WTC11 (cell line): Measurements from ENCODE around the gene KCNE4. TPM values are rescaled to one million over a fixed set of nuclear protein-coding genes. Genes with fewer than 3 reads are reported as not detected.
A peak's percentile ranks its signal among the peaks of the same experiment; 100 is the strongest.

Experiments
- ATAC-seq: fragments of 200-7000 bp; cut with Tn5 transposase; 2 replicates; pipeline ENCODE4 v1.10.0; 2021; ENCODE audit warnings: mild to moderate bottlenecking, moderate library complexity
- CTCF ChIA-PET: fragments of 300-600 bp; sonication (Branson Sonifier 250); formaldehyde crosslinking; loops from one replicate; lab custom pipeline; 2021; ENCODE audit warnings: antibody characterized with exemption; lab: Charles Lee
- POLR2A ChIA-PET: fragments of 350-600 bp; sonication (Branson Sonifier 250); formaldehyde crosslinking; loops from one replicate; lab custom pipeline; 2021; ENCODE audit warnings: antibody characterized with exemption; lab: Charles Lee
- DNase-seq: peaks from one replicate; pipeline ENCODE4 v3.0.0; 2021; ENCODE audit warnings: low spot score
- H3K27ac Mint-ChIP-seq: 2 replicates; pipeline ENCODE4 v1.8.0; 2021; ENCODE audit warnings: mixed read lengths
- H3K27me3 Mint-ChIP-seq: 2 replicates; pipeline ENCODE4 v1.8.0; 2021; ENCODE audit warnings: low read depth, mild to moderate bottlenecking, moderate library complexity, mixed read lengths
- H3K36me3 Mint-ChIP-seq: 2 replicates; pipeline ENCODE4 v1.8.0; 2021; ENCODE audit warnings: mixed read lengths
- H3K4me1 Mint-ChIP-seq: 2 replicates; pipeline ENCODE4 v1.8.0; 2022; ENCODE audit warnings: mixed read lengths
- H3K4me3 Mint-ChIP-seq: 2 replicates; pipeline ENCODE4 v1.8.0; 2021; ENCODE audit warnings: mild to moderate bottlenecking, moderate library complexity, mixed read lengths
- H3K9me3 Mint-ChIP-seq: 2 replicates; pipeline ENCODE4 v1.8.0; 2021; ENCODE audit warnings: mixed read lengths
- ATF1 ChIP-seq: sonication (generic); formaldehyde crosslinking; IDR thresholded peaks from 2 replicates; pipeline ENCODE4 v1.8.1; 2023; ENCODE audit warnings: mild to moderate bottlenecking, moderate library complexity, missing genetic modification reagents
- HMGA2 ChIP-seq: fragments of 250-450 bp; sonication (Bioruptor Pico); IDR thresholded peaks from 2 replicates; pipeline ENCODE4 v1.4.0; 2021; ENCODE audit warnings: mild to moderate bottlenecking, moderate library complexity
- IRF2 ChIP-seq: sonication (generic); formaldehyde crosslinking; IDR thresholded peaks from 2 replicates; pipeline ENCODE4 v1.8.0; 2022; ENCODE audit warnings: low read depth, missing genetic modification reagents, borderline replicate concordance
- MXD4 ChIP-seq: fragments of 250-450 bp; sonication (Bioruptor Pico); IDR thresholded peaks from 2 replicates; pipeline ENCODE4 v1.8.0; 2021; ENCODE audit warnings: mild to moderate bottlenecking, moderate library complexity, borderline replicate concordance
- NFYB ChIP-seq: sonication (generic); formaldehyde crosslinking; conservative IDR thresholded peaks from 2 replicates; pipeline ENCODE4 v1.8.0; 2022; ENCODE audit warnings: low read depth, missing genetic modification reagents
- SMAD4 ChIP-seq: sonication (generic); formaldehyde crosslinking; IDR thresholded peaks from 2 replicates; pipeline ENCODE4 v1.8.0; 2022; ENCODE audit warnings: mild to moderate bottlenecking, missing genetic modification reagents
- TP53 ChIP-seq: sonication (generic); formaldehyde crosslinking; IDR thresholded peaks from 2 replicates; pipeline ENCODE4 v1.8.1; 2023; ENCODE audit warnings: mild to moderate bottlenecking, missing genetic modification reagents
- ZNF416 ChIP-seq: fragments of 250-450 bp; sonication (Bioruptor Pico); IDR thresholded peaks from 2 replicates; pipeline ENCODE4 v1.9.0; 2021; ENCODE audit warnings: mild to moderate bottlenecking, inconsistent platforms
- total RNA-seq: library from RNA; stranded (reverse); gene quantifications from 3 replicates; pipeline ENCODE4 v1.2.3, GENCODE V29; 2021
- TF ChIP-seq, protein P1 (sequence below): sonication (generic); formaldehyde crosslinking; IDR thresholded peaks from 2 replicates; pipeline ENCODE4 v1.8.1; 2023; ENCODE audit warnings: mild to moderate bottlenecking, missing genetic modification reagents, borderline replicate concordance
- TF ChIP-seq, protein P2 (sequence below): fragments of 250-450 bp; sonication (Bioruptor Pico); IDR thresholded peaks from 2 replicates; pipeline ENCODE4 v1.8.0; 2021; ENCODE audit warnings: mild to moderate bottlenecking
- TF ChIP-seq, protein P3 (sequence below): sonication (generic); formaldehyde crosslinking; IDR thresholded peaks from 2 replicates; pipeline ENCODE4 v1.8.1; 2022; ENCODE audit warnings: low read depth, missing genetic modification reagents, borderline replicate concordance

KCNE4 gene
- total RNA-seq, 1 experiment from 2014 or later: 0.04 TPM

GRCh38 chr2:223087466-223087865 lies 35.5 kb downstream of the KCNE4 start (continued):
- TF ChIP-seq IRF2 (CRISPR knock-in tag): no peak
- TF ChIP-seq MXD4 (CRISPR knock-in tag): no peak
- TF ChIP-seq, protein P1, sequence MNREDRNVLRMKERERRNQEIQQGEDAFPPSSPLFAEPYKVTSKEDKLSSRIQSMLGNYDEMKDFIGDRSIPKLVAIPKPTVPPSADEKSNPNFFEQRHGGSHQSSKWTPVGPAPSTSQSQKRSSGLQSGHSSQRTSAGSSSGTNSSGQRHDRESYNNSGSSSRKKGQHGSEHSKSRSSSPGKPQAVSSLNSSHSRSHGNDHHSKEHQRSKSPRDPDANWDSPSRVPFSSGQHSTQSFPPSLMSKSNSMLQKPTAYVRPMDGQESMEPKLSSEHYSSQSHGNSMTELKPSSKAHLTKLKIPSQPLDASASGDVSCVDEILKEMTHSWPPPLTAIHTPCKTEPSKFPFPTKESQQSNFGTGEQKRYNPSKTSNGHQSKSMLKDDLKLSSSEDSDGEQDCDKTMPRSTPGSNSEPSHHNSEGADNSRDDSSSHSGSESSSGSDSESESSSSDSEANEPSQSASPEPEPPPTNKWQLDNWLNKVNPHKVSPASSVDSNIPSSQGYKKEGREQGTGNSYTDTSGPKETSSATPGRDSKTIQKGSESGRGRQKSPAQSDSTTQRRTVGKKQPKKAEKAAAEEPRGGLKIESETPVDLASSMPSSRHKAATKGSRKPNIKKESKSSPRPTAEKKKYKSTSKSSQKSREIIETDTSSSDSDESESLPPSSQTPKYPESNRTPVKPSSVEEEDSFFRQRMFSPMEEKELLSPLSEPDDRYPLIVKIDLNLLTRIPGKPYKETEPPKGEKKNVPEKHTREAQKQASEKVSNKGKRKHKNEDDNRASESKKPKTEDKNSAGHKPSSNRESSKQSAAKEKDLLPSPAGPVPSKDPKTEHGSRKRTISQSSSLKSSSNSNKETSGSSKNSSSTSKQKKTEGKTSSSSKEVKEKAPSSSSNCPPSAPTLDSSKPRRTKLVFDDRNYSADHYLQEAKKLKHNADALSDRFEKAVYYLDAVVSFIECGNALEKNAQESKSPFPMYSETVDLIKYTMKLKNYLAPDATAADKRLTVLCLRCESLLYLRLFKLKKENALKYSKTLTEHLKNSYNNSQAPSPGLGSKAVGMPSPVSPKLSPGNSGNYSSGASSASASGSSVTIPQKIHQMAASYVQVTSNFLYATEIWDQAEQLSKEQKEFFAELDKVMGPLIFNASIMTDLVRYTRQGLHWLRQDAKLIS (CRISPR knock-in tag): no peak
- no peak for TF ChIP-seq ATF1 (CRISPR knock-in tag)
- no peak for TF ChIP-seq SMAD4 (CRISPR knock-in tag)
- TF ChIP-seq, protein P2, sequence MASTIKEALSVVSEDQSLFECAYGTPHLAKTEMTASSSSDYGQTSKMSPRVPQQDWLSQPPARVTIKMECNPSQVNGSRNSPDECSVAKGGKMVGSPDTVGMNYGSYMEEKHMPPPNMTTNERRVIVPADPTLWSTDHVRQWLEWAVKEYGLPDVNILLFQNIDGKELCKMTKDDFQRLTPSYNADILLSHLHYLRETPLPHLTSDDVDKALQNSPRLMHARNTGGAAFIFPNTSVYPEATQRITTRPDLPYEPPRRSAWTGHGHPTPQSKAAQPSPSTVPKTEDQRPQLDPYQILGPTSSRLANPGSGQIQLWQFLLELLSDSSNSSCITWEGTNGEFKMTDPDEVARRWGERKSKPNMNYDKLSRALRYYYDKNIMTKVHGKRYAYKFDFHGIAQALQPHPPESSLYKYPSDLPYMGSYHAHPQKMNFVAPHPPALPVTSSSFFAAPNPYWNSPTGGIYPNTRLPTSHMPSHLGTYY: no peak

- TF ChIP-seq TP53 (CRISPR knock-in tag): no peak
- ChIA-PET POLR2A (no interaction called here), CTCF (no interaction called here)
- Mint-ChIP-seq H3K36me3 (no peaks in the 10 kb centered on the region), H3K27me3 (no peaks in the 10 kb centered on the region; the same call in 1 of the 2 replicates), H3K4me3 (no peak overlapping the region), H3K9me3 (peaks cover 5% of the 10 kb centered on the region; the same call in 1 of the 2 replicates), H3K4me1 (peaks cover 10% of the 10 kb centered on the region), H3K27ac (no peak overlapping the region)
- DNase-seq (no peak), ATAC-seq (no peak)
Observed at GRCh38 chr2:223088866-223089265, 36.9 kb downstream of the KCNE4 start.

- Mint-ChIP-seq H3K27ac (no peak overlapping the region), H3K36me3 (no peaks in the 10 kb centered on the region)
- ATAC-seq: no peak
Observed at GRCh38 chr2:223090039-223090438, 38.0 kb downstream of the KCNE4 start.

DNA sequence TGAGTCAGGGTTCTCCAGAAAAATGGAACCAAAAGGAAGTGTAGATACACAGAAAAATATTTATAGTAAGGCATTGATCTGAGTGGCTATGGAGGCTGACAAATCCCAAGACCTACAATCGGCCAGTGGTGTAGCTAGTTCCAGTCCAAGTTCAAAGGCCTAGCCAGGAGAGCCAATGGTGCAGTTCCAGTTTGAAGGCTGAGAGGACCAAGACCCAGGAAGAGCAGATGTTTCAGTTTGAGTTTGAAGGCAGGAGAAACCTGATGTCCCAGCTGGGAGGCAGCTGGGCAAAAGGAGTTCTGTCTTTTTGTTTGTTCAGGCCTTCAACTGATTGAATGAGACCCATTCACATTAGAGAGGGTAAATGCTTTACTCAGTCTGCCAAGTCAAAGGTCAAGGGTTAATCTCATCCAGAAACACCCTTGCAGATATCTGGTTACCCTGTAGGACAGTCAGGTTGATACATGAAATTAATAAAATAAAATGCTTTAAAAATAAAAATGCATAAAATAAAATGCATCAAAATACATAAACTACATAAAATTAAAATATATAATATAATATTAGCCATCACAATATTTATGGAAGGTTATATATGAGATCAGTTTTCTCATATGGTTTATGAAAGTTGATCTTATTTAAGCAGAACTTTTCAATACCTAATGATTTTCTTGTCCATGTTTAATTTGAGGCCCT lies 38.7 kb downstream of the KCNE4 start:
- no peak overlapping the region for H3K4me3 Mint-ChIP-seq
- H3K27me3 Mint-ChIP-seq: no peaks in the 10 kb centered on the region; the same call in 1 of the 2 replicates
- no peak overlapping the region for H3K27ac Mint-ChIP-seq
- ChIA-PET CTCF (no interaction called here), POLR2A (no interaction called here)
- peaks cover 8% of the 10 kb centered on the region for H3K4me1 Mint-ChIP-seq
- no peak for DNase-seq
- no peaks in the 10 kb centered on the region for H3K36me3 Mint-ChIP-seq
- peaks cover 5% of the 10 kb centered on the region; the same call in 1 of the 2 replicates for H3K9me3 Mint-ChIP-seq
- TF ChIP-seq HMGA2 (CRISPR knock-in tag) (peak; percentile 91), ZNF416 (CRISPR knock-in tag) (no peak)
- ATAC-seq: no peak

More at GRCh38 chr2:223090039-223090438, 38.0 kb downstream of the KCNE4 start:
- TF ChIP-seq, protein P3, sequence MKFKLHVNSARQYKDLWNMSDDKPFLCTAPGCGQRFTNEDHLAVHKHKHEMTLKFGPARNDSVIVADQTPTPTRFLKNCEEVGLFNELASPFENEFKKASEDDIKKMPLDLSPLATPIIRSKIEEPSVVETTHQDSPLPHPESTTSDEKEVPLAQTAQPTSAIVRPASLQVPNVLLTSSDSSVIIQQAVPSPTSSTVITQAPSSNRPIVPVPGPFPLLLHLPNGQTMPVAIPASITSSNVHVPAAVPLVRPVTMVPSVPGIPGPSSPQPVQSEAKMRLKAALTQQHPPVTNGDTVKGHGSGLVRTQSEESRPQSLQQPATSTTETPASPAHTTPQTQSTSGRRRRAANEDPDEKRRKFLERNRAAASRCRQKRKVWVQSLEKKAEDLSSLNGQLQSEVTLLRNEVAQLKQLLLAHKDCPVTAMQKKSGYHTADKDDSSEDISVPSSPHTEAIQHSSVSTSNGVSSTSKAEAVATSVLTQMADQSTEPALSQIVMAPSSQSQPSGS: no peak
- TF ChIP-seq NFYB: no peak
- Mint-ChIP-seq H3K4me3 (no peak overlapping the region), H3K27me3 (no peaks in the 10 kb centered on the region; the same call in 1 of the 2 replicates), H3K4me1 (peaks cover 10% of the 10 kb centered on the region), H3K9me3 (peaks cover 5% of the 10 kb centered on the region; the same call in 1 of the 2 replicates)
- DNase-seq: no peak
- ChIA-PET CTCF (no interaction called here), POLR2A (no interaction called here)
